ENCODE data around the gene MGA.

- TF ChIP-seq GLIS3 (CRISPR knock-in tag; IDR thresholded peaks at IDR 0.05) (no peak), RARB (CRISPR knock-in tag; IDR thresholded peaks at IDR 0.05) (no peak), CSDC2 (CRISPR knock-in tag; IDR thresholded peaks at IDR 0.05) (no peak), TOX (CRISPR knock-in tag; IDR thresholded peaks at IDR 0.05; ENCODE audit: borderline replicate concordance) (no peak), ARNTL (CRISPR knock-in tag; IDR thresholded peaks at IDR 0.05; ENCODE audit: borderline replicate concordance, low read depth) (no peak), ZC3H10 (CRISPR knock-in tag; IDR thresholded peaks at IDR 0.05) (no peak), ZFP3 (CRISPR knock-in tag; IDR thresholded peaks at IDR 0.05) (no peak), PATZ1 (CRISPR knock-in tag; IDR thresholded peaks at IDR 0.05; ENCODE audit: borderline replicate concordance) (no peak), CREB5 (CRISPR knock-in tag; IDR thresholded peaks at IDR 0.05; ENCODE audit: low read depth) (no peak), ZNF565 (CRISPR knock-in tag; conservative IDR thresholded peaks at IDR 0.05; ENCODE audit: low read depth) (no peak), POU6F1 (CRISPR knock-in tag; IDR thresholded peaks at IDR 0.05; ENCODE audit: borderline replicate concordance, low read depth) (no peak)
Measured at GRCh38 chr15:41819455-41820050, 159.3 kb downstream of the MGA start.

Measured in SK-N-SH treated with all-trans-retinoic acid at 6 μM for 48 hours (cell line).